SK-N-SH (cell line): ENCODE data around the gene PA2G4.

Experiments used
- ELF1 ChIP-seq: IDR thresholded peaks from 2 replicates; pipeline ENCODE4 v1.4.0; 2012
- EP300 ChIP-seq, 2 experiments: IDR thresholded peaks; 2 replicates each; pipeline versions ENCODE4 v1.4.0 to v1.6.1; 2012; ENCODE audit warnings: borderline replicate concordance in 1 of 2, low read depth in 1 of 2, low read length in 1 of 2
- EZH2phosphoT487 ChIP-seq: fragments of 200-600 bp; sonication (generic); IDR thresholded peaks from 2 replicates; pipeline ENCODE4 v1.6.1; 2017; ENCODE audit warnings: low read depth, mixed run types, mild to moderate bottlenecking, antibody characterized with exemption, moderate library complexity, borderline replicate concordance
- POLR2AphosphoS5 ChIP-seq: IDR thresholded peaks from 2 replicates; pipeline ENCODE4 v1.6.1; 2012; ENCODE audit warnings: low read depth, low read length
- TAF1 ChIP-seq: IDR thresholded peaks from 2 replicates; pipeline ENCODE4 v1.6.1; 2012; ENCODE audit warnings: low read depth, mild to moderate bottlenecking, low read length, moderate library complexity, borderline replicate concordance
- TF ChIP-seq, protein P1 (sequence below): fragments of 200-600 bp; sonication (generic); IDR thresholded peaks from 2 replicates; pipeline ENCODE4 v1.6.1; 2017; ENCODE audit warnings: antibody characterized with exemption, mild to moderate bottlenecking, moderate library complexity
- TF ChIP-seq, protein P2 (sequence below): IDR thresholded peaks from 2 replicates; pipeline ENCODE4 v1.4.0; 2012; ENCODE audit warnings: low read depth, borderline replicate concordance

DNA sequence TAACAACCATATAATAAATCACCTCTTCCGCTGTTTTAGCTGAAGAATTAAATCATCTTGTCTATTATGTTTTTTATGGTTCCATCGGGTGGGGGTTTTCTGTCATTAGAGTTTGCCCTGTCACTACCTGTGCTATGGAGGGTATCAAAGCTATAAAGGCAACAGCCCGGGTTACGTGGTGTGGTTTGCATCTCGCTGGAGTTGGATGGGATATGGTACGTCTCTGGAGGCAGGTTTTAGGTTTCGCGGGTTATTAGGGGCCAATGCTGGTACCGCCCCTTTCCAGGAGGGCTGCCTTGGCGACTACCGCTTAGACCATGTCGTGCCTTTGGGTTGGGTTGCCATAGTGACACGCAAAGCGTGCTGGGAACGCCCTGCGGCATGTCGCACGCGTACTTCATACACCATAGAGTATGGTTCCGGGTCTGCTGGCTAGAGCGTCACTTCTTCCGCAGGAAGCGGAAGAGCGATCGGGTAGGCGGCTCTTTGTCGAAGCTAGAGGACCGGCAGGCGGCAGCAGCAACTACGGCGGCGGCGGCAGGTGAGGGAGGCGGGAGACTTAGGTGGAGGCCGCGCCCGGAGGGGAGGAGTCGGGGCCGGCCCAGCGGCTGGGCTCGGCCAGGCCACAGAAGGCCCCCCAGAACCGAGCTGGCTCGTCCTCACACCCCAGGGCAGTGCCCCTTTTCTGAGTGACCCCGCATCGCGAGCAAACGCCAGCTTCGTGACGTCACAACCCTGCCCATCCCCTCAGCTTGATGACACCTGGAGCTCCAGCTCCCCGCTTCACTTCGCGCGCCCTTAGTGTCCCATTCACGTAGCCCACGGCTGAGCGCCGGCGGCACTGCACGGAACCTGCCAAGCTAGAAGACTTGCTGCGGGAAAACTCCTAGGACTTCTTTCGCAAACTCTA is 13.7 kb downstream of the PA2G4 start, which contains the start of gene ZC3H10:
- TF ChIP-seq, protein P1, sequence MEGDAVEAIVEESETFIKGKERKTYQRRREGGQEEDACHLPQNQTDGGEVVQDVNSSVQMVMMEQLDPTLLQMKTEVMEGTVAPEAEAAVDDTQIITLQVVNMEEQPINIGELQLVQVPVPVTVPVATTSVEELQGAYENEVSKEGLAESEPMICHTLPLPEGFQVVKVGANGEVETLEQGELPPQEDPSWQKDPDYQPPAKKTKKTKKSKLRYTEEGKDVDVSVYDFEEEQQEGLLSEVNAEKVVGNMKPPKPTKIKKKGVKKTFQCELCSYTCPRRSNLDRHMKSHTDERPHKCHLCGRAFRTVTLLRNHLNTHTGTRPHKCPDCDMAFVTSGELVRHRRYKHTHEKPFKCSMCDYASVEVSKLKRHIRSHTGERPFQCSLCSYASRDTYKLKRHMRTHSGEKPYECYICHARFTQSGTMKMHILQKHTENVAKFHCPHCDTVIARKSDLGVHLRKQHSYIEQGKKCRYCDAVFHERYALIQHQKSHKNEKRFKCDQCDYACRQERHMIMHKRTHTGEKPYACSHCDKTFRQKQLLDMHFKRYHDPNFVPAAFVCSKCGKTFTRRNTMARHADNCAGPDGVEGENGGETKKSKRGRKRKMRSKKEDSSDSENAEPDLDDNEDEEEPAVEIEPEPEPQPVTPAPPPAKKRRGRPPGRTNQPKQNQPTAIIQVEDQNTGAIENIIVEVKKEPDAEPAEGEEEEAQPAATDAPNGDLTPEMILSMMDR = peak; percentile 51
- TF ChIP-seq, protein P2, sequence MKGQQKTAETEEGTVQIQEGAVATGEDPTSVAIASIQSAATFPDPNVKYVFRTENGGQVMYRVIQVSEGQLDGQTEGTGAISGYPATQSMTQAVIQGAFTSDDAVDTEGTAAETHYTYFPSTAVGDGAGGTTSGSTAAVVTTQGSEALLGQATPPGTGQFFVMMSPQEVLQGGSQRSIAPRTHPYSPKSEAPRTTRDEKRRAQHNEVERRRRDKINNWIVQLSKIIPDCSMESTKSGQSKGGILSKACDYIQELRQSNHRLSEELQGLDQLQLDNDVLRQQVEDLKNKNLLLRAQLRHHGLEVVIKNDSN = no peak
- TF ChIP-seq ELF1 (peak; percentile 98), EP300 (IDR thresholded peaks at IDR 0.05; ENCODE audit: borderline replicate concordance in 1 of 2, low read depth in 1 of 2, low read length in 1 of 2) (peak in 1 of 2 experiments; percentile 51; a peak in 2 of 4 replicates), EZH2phosphoT487 (no peak), POLR2AphosphoS5 (peak; percentile 99), TAF1 (peak; percentile 83)
